GM19193 (cell line): Measurements from ENCODE around the gene TSHZ3.

Experiments used
- POLR2A ChIP-seq: IDR thresholded peaks from 4 replicates; pipeline ENCODE4 v1.6.1; 2011; ENCODE audit not compliant: insufficient read depth, insufficient read length; ENCODE audit errors: extremely low read depth

The TSHZ3 gene

DNA sequence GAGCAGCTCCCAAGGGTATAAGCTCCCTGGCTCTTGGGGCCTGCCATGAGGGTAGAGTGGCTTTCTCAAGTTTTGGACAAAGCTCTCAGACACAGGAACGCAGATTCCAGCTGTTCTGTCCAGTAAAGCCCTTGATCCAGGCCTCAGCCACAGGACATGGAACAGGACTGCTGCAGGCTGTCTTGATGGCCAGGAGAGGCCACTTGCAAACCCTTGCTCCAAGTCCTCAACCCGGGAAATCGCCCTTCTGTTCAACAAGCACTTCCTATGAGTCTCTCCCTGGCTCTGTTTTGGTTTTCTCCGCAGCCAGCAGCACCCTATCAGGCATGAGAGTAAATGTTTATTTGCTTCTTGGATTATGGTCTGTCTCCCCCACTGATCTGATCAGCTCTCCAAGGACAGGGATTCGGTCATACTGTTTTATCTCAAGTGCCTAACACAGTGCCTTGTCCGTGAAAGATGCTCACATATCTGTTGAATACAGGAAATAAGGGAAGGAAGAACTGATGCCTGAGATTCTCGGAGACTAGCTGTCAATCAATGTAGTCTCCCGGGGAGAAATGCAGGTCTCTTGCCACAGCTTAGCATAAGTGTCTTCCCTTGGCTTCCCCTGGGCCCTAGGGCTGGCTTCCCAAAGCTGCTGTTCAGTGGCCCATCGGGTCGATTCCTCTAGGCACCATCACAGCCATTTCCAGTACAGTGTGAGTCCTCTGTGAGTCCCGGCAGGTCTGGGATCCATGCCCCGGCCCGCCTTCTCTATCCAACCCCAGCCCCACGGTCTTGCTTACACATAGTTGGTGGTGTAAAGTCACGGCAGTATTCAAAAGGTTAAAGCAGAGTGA is 90.8 kb downstream of the TSHZ3 start:
- no peak for TF ChIP-seq POLR2A

DNA sequence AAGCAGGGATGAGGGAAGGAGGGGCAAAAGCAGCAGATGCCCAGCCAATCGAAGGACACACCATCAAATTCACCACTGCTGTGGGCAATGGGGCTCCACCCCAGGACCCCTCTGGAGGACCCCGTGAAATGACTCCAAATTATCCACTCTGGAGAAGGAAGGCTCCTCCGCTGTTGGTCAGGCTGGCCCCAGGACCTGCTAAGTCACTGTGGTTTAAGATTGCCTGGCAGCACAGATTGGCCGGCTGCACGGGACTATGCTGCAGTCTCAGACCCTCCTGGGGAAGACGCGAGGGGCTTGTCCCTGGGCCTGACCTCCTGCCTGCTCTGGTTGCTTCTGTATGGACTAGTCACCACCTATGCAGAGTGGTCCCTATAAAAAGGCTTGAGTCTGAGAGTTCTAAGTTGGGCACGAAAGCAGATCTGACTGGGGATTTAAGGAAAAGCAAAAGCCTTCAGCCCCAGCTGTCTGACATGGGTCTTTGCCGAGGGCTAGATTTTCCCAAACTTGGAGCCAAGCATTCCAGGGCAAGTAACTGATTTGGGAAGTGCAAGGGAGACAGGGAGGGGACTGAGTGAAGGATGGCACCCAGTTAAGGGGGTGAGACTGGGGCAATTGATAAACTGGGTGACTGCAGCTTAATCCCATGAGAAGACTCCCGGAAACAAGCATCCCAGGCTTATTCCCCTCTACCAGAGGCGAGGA is 91.7 kb downstream of the TSHZ3 start:
- no peak for TF ChIP-seq POLR2A

DNA sequence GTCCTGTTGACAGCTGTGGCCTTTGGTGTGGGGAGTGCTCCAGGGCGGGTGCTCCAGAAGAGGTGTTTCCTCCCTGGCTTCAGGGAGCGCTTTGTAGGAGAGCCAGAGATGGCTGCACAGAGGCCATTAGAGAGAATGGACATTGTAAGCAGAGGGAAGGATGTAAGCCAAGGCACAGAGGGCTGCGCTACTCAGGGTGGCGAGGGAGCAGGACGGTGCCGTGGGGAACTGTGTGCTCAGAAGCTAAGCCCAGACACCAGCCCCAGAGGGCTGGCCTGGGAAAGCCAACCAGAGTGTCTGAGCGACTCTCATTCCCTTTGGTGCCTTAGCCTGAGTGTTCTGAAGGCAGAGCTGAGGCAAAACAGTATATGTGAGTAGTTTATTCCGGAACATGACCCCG is 92.2 kb downstream of the TSHZ3 start:
- no peak for TF ChIP-seq POLR2A

DNA sequence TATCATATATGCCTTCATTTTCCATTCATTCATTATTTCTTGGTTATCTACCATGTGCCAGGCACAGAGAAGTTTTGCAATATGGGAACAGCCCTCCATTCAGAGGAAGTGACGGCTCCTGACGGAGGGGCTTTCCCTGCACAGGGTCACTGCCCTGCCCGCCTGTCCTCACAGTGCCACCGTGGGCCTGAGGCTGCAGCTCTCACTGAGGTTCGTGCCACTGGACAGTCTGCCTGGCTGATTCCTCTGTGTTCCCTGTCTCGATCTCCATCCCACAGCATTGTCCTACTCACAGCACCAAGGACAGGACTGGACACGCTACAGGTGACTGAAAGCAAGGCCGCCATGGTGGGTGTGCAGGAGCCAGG is 92.7 kb downstream of the TSHZ3 start:
- TF ChIP-seq POLR2A = no peak

DNA sequence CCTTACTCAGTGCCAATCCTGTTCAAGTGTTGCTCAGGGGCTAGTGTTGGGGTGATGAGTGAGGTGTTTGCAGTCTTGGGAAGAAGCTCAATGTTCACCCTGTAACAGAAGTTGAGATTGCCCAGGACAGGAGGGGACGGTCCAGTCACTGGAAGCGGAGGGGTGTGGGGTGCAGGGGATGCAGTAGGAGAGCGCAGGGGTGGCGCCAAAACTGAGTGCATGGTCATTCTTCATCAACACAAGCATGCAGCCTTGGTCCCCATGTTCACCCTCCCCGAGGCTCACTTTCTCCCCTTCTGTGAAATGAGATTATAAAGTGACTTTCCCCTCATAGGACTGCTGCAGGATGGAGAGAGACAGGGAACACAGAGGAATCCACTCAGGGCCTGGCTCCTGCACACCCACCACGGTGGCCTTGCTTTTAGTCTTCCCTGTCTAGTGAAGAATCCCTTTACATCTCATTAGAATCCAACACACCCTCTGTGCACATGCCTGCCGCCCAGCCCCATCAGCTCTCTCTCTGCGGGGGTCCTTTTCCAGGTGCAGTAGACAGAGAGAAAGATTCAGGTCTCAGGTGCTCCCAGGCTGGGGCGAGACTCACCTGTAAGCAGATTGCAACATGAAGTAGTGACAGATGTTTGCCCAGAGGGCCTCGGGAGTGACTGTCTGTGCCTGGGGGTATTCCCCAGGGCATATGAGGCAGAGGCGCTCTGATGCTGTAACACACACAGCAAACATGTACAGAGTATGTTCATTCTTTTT is 93.2 kb downstream of the TSHZ3 start:
- TF ChIP-seq POLR2A = no peak

DNA sequence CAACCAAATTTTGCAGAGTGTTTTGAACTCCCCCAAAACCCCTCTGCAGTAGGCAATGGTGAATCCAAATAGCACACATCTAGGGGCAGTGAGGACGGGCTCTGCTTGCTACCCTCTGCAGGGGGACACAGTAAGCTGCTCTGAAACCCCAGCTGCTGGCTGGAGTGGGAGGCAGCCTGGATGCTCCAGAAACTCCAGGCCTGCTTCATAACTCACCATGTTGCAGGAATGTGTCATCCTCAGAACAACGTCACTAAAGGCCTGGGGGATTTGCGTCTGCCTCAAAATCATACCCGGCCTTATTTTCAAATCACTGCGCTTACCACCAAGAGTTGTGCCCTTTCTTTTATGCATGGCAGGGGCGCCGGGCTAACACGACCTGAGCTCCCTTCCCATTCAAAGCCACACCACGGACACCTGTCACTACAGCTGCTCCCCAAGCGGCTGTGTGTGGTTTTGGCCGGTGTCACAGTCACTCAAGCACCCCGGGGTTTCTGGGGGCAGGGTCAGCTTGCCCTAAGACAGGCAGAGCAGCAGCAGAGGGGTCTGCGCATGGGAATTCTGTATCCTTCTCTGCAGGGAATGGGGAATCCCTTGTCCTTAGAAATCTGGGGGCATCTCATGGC is 93.9 kb downstream of the TSHZ3 start:
- TF ChIP-seq POLR2A = no peak

DNA sequence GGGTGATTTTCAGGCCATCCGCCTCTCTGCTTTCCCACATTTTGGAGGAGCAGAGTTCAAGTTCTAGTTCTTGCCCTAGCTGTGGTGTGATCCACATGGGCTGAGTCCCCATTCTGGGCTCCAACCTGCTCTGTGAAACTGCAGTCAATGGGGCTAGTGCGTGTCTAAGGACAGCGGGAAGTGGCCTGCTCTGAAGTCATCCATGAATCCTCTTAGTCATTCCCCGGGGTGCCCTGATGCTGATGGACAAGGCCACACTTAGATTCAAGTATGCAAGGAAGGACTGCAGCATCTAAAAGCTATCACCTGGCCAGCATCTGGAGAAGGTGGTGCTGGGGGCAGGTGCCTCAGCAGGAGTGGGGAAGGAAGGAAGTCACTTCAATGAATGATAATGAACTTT is 94.6 kb downstream of the TSHZ3 start:
- TF ChIP-seq POLR2A = no peak

DNA sequence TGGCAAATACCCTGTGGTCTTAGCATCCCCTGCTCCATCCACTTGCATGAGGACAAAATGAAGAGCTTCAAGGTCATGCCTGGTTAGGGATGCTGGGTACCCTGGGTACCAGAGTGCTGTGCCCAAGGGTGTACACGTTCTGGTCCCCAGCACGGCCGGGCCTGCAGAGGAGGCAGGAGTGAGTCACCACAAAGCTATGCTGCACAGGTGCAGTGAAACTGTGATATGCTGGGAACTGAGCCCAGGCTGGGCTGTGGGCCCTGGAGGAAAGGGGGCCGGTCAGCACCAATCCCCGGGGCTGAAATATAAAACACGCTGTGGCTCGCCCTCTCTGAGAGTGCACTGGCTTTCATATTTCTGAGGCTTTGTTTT is 95.1 kb downstream of the TSHZ3 start:
- no peak for TF ChIP-seq POLR2A

DNA sequence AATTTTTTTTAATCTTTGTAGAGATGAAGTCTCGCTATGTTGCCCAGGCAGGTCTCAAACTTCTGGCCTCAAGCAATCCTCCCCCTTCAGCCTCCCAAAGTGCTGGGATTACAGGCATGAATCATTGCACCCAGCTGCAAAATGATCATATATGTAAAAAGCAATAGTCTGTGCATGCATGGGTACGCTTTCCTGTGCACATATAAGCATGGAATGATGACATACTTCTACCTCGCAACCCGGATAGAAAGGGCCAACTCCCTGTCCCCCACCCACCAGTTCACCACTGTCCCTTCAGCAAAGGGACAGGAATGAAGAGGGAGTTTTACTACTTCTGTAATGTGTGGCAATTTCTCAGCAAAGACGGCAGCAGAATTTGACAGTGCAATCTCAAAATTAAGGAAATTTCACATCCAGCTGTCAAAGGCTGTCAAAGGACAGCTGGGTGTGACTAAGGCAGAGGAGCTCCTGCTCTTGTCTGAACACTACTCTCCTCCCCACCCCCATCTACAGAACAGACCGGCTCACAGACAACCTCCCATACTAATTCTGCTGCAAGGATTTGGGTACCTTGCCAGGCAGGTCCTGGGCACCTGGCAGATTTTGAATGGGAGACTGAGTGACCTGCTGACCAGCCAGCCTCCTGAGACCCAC is 95.6 kb downstream of the TSHZ3 start:
- TF ChIP-seq POLR2A = no peak

DNA sequence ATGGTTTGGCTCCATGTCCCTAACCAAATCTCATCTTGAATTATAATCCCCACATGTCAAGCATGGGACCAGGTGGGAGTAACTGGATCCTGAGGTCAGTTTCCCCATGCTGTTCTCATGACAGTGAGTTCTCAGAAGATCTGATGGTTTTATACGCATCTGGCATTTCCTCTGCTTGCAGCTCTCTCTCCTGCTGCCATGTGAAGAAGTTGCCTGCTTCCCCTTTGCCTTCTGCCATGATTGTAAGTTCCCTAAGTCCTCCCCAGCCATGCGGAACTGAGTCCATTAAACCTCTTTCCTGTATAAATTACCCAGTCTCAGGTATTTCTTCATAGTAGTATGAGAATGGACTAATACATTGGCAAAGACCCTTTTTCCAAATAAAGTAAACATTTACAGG is 96.8 kb downstream of the TSHZ3 start:
- no peak for TF ChIP-seq POLR2A

DNA sequence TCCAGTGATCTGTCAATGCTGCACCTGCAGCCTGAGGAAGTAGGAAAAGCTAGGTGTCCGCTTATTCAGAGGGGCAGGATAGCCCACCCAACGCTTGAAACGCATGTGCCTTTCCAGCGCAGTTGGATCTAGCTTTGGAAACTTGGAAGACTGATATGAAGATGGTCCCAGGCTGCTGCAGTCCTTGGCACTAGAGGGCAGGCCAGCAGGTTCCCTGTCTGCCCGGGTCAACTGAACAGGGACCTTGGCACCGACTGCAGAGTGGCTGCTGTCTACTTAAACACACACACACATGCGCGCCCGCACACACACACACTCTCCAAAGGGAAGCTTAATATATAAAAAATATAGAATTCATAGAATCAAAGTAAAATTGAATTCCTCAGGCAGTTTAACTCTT is 100.0 kb downstream of the TSHZ3 start:
- TF ChIP-seq POLR2A = no peak

DNA sequence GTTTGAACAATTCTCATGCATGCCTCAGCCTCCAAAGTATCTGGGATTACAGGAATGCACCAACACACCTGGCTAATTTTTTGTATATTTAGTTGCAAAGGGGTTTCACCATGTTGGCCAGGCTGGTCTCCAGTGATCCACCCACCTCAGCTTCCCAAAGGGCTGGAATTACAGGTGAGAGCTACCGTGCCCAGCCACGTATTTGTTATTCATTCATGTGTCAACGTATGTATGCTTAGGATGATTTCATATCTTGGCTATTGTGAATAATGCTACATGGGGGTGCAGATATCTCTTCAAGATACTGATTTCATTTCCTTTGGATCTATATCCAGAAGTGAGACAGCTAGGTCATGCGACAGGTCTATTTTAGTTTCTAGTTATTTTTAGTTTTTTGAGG is 113.4 kb downstream of the TSHZ3 start:
- no peak for TF ChIP-seq POLR2A

DNA sequence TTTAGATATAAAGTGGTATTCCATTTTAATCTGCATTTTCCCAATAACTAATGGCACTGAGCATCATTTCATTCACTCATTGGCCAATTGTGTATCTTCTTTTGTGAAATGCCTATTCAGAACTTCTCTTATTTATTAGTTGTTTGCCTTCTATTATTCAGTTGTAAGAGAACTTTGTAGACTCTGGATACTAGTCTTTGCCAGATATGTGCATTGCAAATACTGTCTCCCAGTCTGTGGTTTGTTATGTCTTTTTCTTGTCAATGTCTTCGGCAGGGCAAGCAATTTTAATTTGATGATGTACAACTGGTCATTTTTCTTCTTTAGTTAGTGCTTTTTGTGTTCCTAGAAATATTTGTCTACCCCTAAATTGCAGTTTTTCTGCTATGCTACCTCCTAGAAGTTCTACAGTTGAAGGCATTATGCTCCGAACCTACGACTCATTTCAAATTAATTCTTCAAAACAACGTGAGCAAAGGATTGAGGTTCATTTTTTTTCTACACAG is 115.9 kb downstream of the TSHZ3 start:
- no peak for TF ChIP-seq POLR2A

DNA sequence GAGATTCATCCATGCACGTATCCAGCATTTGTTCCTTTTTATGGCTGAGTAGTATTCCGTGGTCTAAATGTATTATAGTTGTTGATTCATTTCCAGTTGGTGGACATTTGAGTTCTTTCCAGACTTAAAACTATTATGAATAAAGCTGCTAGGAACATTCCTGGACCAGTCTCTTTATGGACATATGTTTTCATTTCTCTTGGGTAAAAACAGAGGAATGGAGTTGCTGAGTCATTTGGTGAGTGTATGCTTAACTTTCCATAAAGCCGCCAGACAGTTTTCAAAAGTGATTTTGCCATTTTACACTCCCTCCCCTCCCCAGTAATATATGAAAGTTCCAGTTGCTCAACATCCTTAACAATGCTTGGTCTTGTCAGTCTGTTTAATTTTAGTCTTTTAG is 116.4 kb downstream of the TSHZ3 start:
- TF ChIP-seq POLR2A = no peak
